AG04449 (cell line): Measurements from ENCODE around the gene ULK4.

Experiments
- CTCF ChIA-PET: fragments of 350-600 bp; formaldehyde crosslinking; extraction: SDS; loops from one replicate; lab custom pipeline; 2021; ENCODE audit warnings: antibody characterized with exemption; lab: Yijun Ruan, JAX
- POLR2A ChIA-PET: fragments of 400-600, 350-600 bp; formaldehyde crosslinking; extraction: SDS; loops from one replicate; lab custom pipeline; 2020; ENCODE audit warnings: antibody characterized with exemption, inconsistent platforms; lab: Yijun Ruan, JAX
- DNase-seq: peaks from one replicate; pipeline ENCODE4 v3.0.0-alpha.2; 2010; ENCODE audit warnings: low read depth, low spot score
- H3K4me3 ChIP-seq: 2 replicates; pipeline ENCODE4 v1.5.1; 2011; ENCODE audit warnings: low read depth, mild to moderate bottlenecking, control low read depth, low read length
- CTCF ChIP-seq: IDR thresholded peaks from one replicate; pipeline ENCODE4 v1.5.1; 2011; ENCODE audit warnings: mild to moderate bottlenecking, moderate library complexity, low read length, control low read depth, inconsistent platforms; ENCODE audit not compliant: insufficient read depth; ENCODE audit errors: missing control alignments

The ULK4 gene

GRCh38 chr3:41430886-41431285, 531.0 kb downstream of the ULK4 start:
- CTCF ChIA-PET, result no interaction called here
- no peak for DNase-seq
- H3K4me3 ChIP-seq, result no peak overlapping the region
- TF ChIP-seq CTCF, result no peak
- POLR2A ChIA-PET, result interaction anchor here (0.6 kb wide), 1 partner anchor 228 kb away, joined by 4 read pairs; no protein-coding TSS in a partner anchor

GRCh38 chr3:41430391-41430790, 531.5 kb downstream of the ULK4 start:
- no peak for TF ChIP-seq CTCF
- no peak overlapping the region for H3K4me3 ChIP-seq
- ChIA-PET CTCF (no interaction called here), POLR2A (interaction anchor here (0.6 kb wide), 1 partner anchor 228 kb away, joined by 4 read pairs; no protein-coding TSS in a partner anchor)
- DNase-seq, result no peak

GRCh38 chr3:41426485-41426884, 535.4 kb downstream of the ULK4 start:
- CTCF ChIA-PET, result no interaction called here
- POLR2A ChIA-PET, result no interaction called here
- DNase-seq, result no peak
- H3K4me3 ChIP-seq, result no peak overlapping the region
- no peak for TF ChIP-seq CTCF

- DNase-seq, result no peak
- ChIA-PET CTCF (no interaction called here), POLR2A (no interaction called here)
- H3K4me3 ChIP-seq, result no peak overlapping the region
- no peak for TF ChIP-seq CTCF
These were observed 537.2 kb downstream of the ULK4 start for GRCh38 chr3:41424543-41425300.

GRCh38 chr3:41419809-41420208, 542.1 kb downstream of the ULK4 start:
- DNase-seq, result no peak
- POLR2A ChIA-PET, result no interaction called here
- no peak for TF ChIP-seq CTCF
- no peak overlapping the region for H3K4me3 ChIP-seq
- CTCF ChIA-PET, result no interaction called here

GRCh38 chr3:41418961-41419691, 542.8 kb downstream of the ULK4 start:
- peak; percentile 7 for DNase-seq
- TF ChIP-seq CTCF, result peak; percentile 4
- no peak overlapping the region for H3K4me3 ChIP-seq
- ChIA-PET CTCF (no interaction called here), POLR2A (no interaction called here)
